ENCODE results near the gene STRAP.
A peak's percentile ranks its signal among the peaks of the same experiment; 100 is the strongest.

STRAP gene

GRCh38 chr12:15924956-15925355 lies 42.8 kb downstream of the STRAP start:
- H3K4me3 ChIP-seq (ENCODE audit: low read length), result no peak overlapping the region
- no peak for DNase-seq (ENCODE audit: low read depth)
- TF ChIP-seq, protein P1, sequence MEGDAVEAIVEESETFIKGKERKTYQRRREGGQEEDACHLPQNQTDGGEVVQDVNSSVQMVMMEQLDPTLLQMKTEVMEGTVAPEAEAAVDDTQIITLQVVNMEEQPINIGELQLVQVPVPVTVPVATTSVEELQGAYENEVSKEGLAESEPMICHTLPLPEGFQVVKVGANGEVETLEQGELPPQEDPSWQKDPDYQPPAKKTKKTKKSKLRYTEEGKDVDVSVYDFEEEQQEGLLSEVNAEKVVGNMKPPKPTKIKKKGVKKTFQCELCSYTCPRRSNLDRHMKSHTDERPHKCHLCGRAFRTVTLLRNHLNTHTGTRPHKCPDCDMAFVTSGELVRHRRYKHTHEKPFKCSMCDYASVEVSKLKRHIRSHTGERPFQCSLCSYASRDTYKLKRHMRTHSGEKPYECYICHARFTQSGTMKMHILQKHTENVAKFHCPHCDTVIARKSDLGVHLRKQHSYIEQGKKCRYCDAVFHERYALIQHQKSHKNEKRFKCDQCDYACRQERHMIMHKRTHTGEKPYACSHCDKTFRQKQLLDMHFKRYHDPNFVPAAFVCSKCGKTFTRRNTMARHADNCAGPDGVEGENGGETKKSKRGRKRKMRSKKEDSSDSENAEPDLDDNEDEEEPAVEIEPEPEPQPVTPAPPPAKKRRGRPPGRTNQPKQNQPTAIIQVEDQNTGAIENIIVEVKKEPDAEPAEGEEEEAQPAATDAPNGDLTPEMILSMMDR (conservative IDR thresholded peaks at IDR 0.05; ENCODE audit: low read length), result no peak

DNA sequence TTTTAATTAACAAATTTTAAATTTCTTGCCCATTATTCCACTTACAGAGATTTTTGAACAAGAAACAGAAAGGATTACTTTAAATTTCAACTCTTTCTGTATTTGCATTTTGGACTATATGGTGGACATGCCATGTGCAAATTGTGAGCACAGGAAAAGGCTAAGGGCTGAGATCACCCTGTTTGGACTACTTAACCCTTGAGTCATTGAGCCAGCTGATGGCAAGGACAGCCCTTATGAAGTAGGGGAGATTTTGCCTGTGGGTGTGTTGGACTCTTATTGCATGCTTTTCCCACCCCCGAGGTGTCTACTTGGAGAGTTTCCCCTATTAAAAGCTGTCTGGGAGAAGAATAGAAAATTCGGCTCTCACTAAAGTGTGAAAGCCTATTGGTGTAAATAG lies 46.2 kb downstream of the STRAP start:
- DNase-seq (ENCODE audit: low read depth), result peak; percentile 85
- H3K4me3 ChIP-seq (ENCODE audit: low read length), result no peak overlapping the region
- TF ChIP-seq, protein P1 (conservative IDR thresholded peaks at IDR 0.05; ENCODE audit: low read length), result no peak

DNA sequence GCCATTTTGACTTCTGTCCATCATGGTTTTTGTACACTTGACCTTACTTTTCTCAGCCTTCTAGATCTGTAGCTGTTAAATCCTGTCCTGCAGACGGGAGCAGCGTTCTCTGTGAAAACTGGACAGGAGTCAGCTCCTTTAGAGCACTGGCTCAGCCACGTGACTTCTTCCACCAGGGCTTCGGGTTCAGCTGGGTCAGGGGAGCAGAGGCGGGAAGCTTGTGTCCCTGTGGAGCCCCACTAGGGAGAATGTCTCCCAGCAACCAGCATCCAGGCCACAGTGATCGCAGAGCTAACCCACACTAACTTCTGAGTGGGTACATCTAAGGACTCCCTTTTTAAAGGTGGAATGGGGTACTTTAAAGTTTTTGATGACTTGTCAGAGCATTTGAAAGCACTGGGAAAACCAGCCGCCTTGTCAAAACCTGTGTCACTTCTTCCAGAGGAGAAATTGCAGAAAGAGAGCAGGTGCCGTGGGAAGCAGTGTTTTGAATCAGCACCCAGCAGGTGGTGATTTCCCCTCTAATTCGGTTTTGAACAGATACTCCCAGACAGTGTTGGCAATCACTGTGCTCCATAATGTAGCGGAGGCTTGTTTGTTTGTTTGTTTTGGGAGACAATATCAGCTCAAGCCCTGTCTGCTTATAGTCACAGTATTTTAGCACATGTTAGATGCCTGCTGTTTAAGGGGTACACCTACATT lies 46.8 kb downstream of the STRAP start:
- no peak overlapping the region for H3K4me3 ChIP-seq (ENCODE audit: low read length)
- no peak for DNase-seq (ENCODE audit: low read depth)
- TF ChIP-seq, protein P1 (conservative IDR thresholded peaks at IDR 0.05; ENCODE audit: low read length), result no peak

DNA sequence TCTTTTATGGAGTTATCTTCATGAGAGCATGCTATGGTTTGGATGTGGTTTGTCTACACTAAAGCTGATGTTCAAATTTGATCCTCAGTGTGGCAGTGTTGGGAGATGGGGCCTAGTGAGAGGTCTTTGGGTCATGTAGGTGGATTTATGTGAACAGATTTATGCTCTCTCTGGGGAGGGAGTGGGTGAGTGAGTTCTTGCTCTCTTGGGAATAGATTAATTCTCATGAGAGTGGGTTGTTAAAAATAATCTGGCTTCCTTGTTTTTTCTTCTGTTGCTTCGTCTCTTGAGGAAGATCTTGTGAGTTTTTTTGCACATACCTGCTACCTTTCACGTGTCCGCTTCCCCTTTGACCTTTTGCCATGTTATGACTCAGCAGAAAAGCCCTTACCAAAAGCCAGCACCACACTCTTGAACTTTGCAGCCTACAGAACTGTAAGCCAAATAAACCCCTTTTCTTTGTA lies 49.4 kb downstream of the STRAP start:
- TF ChIP-seq, protein P1 (conservative IDR thresholded peaks at IDR 0.05; ENCODE audit: low read length), result no peak; the same call in 1 of the 2 replicates
- peak; percentile 18 for DNase-seq (ENCODE audit: low read depth)
- no peak overlapping the region for H3K4me3 ChIP-seq (ENCODE audit: low read length)

DNA sequence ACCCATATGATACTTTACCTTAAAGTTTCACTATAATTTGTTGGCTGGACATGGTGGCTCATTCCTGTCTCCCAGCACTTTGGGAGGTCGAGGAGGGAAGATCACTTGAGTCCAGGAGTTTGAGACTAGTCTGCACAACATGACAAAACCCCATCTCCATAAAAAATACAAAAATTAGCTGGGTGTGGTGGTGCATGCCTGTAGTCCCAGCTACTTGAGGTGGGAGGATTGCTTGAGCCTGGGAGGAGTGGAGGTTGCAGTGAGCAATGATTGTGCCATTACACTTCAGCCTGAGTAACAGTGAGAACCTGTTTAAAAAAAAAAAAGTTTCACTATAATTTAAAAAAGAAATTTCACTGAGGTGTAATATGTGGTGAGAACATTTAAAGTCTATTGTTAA lies 50.1 kb downstream of the STRAP start:
- DNase-seq (ENCODE audit: low read depth), result no peak
- no peak overlapping the region for H3K4me3 ChIP-seq (ENCODE audit: low read length)
- TF ChIP-seq, protein P1 (conservative IDR thresholded peaks at IDR 0.05; ENCODE audit: low read length), result no peak

DNA sequence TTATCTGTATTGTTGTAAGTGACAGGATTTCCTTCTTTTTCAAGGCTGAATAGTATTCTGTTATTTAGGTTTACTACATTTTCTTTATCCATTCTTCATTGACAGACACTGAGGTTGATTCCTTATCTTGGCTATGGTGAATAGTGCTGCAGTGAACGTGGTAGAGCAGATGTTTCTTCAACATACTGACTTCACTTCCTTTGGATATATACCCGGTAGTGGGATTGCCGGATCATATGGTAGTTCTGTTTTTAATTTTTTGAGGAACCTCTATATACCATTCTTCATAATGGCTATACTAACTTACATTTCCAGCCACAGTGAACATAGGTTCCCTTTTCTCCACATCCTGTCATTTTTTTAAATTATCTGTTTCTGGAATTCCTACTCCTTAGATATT lies 50.8 kb downstream of the STRAP start:
- no peak overlapping the region for H3K4me3 ChIP-seq (ENCODE audit: low read length)
- no peak for DNase-seq (ENCODE audit: low read depth)
- TF ChIP-seq, protein P1 (conservative IDR thresholded peaks at IDR 0.05; ENCODE audit: low read length), result no peak

DNA sequence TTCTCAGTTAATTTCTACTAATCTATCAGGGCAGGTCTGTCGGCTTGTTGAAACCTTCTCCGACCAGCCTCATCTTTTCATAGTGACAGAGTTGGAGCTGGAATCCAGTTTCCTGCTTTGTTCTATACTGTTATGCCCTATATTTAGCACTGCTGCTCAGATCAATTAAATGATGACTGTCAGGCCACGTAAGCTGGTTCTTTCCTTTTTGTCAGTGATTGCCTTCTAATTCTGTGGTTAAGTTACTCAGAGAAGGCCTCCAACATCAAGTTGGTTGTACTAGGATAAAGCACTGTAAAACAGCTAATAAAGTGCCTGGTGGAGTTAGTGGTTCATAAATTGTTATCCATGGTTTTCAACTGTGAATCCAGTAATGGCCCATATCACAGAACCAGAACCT lies 51.6 kb downstream of the STRAP start:
- DNase-seq (ENCODE audit: low read depth), result peak; percentile 35
- TF ChIP-seq, protein P1 (conservative IDR thresholded peaks at IDR 0.05; ENCODE audit: low read length), result no peak
- H3K4me3 ChIP-seq (ENCODE audit: low read length), result no peak overlapping the region

Data from AG10803 (cell line).